Hematopoietic multipotent progenitor cell treated with erythropoietin and hydrocortisone succinate and interleukin-3 and kit ligand, for 8 days (in vitro differentiated cells): ENCODE data around the gene SSPN.

Experiments
- DNase-seq: peaks from one replicate; pipeline ENCODE4 v3.0.0-alpha.2; 2015

SSPN gene

DNA sequence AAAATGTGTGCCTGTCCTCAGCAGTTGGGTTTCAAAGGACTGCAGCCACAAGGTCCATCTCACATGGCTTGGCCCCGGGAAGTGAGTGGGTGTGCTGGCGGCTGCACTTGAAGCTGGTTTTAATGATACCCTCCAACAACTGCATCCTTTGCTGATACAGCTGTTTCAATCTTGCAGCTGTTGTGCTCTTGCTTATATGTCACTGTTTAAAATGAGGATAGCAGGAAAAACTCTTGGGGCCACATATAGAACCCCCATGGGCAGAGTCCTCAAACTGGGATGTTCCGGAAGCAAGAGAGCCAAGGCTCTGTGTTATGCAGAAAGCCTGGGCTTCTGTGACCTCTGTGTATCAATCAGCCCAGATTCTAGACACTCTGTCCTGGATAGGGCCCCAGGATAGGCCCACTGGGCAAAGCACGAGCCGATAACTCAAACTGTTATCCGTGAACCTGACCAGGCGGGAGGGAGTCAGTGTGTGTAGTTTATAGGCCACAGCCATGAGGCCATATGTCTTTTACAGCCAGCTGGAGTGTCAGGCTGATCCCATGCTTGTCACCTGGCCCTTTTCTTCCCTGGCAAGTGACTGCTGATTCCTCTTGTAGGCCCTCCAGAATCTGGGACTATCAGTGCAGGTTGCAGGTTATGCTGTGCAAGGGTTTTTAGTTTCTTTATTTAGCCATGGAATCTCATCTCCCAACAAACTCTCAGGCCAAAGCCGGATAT, 74.3 kb downstream of the SSPN start:
- no peak for DNase-seq

DNA sequence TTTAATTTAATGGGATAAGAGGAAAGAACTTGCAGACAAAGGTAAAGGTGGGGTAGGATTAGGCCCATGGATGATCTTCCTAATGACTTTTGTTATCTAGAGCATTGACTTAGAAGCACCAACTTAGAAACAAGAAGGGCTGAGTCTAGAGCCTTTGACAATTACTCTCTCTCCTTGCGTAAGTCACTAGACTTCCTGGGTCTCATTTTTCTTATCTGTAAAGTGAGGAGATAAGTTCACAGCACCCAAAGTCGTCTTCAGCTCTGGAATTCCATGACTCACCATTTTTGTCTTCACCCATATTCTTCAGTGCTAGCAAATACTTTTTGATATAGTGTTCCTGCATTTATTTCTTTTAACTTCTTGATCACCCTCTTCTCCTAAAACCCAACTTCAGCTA, 75.7 kb downstream of the SSPN start:
- DNase-seq: no peak

- DNase-seq: no peak
Measured at GRCh38 chr12:26271889-26272492, 76.6 kb downstream of the SSPN start.

DNA sequence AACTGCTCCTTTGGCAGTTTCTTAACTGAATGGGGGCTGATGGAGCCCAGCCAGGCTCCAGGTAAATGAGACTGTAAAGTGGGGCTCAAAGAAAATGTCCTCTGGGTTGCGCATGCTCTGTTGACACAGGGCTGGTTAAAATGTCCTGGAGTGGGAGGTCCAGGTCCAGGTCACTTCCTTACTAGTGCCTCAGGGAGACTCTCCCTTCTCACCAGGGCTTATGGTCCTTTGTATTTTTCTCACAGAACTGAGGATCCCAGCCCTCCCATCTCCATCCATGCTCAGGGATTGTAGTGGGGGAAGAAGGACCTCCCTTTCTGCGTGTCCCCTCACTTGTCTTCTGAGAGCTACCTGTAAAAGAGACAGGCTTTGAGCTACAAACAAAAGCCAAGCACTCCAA, 77.5 kb downstream of the SSPN start:
- DNase-seq: no peak

DNA sequence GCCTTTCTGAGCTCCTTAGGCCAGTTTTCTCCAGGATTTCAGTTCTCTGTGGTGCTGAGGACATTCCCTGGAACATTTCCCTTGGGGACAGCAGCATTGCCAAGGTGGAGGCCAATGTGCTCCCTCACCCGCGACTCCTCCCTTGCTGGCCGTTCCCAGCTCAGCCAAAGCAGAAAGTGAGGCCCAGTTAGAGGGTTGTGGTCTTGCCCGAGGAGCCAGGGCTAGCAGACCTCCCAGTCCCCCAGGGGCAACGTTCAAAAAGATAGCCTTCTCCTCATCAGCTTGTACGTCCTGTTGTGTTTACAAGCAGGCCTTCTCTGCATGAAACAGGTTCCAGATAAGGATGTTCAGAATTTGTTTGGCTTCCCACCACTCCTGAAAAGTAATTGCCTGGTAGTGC, 78.4 kb downstream of the SSPN start:
- no peak for DNase-seq

DNA sequence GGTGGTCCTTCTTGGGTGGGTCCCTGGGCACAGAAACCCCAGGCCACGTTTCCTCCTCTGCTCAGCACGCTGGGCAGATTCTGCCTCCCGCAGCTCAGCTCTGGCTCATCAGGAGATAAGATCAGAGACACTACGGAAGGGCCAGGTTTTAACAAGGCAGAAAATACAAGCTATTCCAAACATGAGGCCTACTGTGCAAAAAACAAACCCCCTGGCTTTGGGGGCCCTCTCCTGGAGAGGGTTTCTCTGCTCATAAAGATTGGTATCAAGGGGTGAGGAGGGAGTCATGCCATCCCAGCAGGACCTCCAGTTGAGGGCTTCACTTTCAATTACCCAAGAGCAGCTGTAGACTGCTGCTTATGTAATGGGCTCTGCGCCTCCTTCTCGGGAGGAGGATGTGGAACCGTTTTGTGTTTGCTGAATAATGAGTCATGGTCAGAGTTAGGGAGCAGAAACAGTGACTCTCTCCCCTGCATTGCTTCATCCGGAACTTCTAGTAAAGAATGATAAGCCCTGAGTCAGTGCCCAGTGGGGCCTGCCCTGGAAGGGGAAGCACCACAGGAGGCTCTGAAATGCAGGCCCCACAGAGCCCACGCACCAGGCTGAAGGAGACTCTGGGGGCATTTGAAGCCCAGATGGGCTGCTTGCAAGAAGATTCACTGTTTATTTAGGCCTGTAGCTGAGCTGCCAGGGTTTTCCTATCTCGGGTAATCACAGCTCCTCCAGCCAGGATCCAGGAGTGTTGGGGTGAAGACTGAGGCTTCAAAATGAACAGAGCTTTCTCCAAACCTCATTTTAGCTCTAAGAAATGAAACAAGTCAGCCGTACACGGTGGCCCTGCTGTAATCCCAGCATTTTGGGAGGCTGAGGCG, 79.3 kb downstream of the SSPN start:
- peak; percentile 89 for DNase-seq

DNA sequence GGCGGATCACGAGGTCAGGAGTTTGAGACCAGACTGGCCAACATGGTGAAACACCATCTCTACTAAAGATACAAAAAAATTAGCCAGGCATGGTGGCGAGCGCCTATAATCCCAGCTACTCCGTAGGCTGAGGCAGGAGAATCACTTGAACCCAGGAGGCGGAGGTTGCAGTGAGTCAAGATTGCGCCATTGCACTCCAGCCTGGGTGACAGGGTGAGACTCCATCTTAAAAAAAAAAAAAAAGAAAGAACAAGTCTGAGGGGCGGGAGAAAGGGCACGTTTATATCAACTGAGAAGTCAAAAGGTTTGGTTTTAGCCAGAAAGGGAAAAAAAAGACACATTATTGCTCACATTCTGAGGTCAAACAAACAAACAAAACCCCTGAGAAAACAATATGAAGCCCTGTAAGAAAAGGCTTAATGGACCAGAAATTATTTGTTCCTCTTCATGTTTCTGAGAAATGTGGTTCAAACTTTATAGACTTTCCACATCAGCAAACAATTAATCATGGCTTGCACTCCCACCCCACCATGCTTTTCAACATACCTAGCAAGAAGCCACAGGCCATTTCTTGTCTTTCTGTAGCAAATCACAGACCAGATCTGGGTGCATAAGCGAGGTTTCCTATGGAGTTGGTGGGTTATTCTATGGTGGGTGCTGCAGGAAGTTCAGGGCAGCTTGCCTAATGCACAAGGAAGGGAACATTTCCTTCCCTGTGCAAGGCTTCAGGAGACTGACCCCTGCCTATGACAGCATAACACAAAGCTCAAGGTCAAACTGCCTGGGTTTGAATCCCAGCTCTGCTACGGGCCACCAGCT, 80.1 kb downstream of the SSPN start:
- no peak for DNase-seq

DNA sequence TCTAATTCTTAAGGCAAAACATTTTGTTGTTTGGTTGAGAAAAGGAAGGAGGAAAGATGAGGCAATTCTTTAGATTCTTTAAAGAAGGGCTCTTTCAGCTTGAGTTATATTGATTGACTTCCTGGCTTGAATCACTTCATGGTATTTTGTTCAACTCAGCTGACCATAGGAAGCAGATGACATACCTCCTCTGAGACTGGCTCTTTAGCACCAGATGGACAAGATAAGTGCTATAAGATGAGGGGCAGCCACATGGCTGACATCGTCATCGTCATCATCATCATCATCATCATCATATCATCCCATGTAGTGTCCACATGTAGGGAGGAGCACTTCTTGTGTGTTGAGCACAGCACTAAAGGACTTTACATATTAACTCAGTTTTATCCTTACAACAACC, 81.3 kb downstream of the SSPN start:
- DNase-seq: no peak

GRCh38 chr12:26277506-26278246, 82.3 kb downstream of the SSPN start:
- DNase-seq: peak; percentile 10

GRCh38 chr12:26278266-26278665, 82.9 kb downstream of the SSPN start:
- no peak for DNase-seq

DNA sequence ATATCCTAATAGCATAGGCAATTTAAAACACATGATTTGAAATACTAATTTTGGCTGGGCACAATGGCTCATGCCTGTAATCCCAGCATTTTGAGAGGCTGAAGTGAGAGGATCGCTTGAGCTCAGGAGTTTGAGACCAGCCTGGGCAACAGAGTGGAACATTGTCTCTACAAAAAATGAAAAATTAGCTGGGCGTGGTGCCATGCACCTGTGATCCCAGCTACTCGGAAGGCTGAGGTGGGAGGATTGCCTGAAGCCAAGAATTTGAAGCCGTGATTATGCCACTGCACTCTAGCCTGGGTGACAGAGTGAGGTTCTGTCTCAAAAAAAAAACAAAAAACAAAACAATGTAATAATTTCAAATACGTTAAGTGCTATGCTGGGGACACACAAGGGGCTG, 83.3 kb downstream of the SSPN start:
- DNase-seq: no peak

- DNase-seq: no peak
Measured at GRCh38 chr12:26279091-26279490, 83.7 kb downstream of the SSPN start.

DNA sequence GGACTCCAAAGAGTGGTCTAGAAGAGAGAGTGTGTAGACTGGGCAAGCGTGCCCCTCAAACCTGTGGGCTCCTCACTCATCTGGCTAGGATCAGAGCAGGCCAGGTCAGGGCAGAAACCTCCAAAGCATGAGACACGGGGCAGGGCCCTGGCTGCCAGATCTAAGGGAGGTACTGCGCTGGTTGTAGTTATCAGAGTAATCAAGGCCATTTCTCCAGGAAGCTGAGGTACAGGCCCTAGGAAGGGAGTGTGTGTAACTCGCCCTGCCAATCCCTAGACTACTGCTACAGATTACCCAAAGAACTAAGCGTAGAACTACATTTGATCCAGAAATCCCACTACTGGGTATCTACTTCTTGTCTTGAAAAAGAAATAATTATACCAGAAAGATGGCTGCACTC, 84.5 kb downstream of the SSPN start:
- no peak for DNase-seq

DNA sequence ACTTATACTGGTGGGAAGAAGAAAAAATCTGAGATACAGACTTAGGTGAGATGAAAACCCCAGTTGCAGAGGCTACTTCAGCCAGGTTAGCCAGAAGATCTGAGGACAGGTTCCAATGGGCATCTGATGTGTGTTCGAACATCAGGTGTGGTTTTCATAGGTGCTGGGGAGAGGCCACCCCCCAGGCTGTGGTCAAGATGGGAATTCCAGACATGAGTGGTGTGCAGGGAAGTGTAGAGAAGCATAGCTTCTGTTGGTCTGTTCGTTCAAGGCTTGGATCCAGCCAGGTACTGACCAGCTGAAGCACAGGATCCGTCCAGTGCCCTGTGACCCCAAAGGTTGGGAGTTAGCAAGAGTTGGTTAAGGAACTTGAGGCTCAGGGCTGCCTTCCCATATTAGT, 85.5 kb downstream of the SSPN start:
- DNase-seq: no peak

DNA sequence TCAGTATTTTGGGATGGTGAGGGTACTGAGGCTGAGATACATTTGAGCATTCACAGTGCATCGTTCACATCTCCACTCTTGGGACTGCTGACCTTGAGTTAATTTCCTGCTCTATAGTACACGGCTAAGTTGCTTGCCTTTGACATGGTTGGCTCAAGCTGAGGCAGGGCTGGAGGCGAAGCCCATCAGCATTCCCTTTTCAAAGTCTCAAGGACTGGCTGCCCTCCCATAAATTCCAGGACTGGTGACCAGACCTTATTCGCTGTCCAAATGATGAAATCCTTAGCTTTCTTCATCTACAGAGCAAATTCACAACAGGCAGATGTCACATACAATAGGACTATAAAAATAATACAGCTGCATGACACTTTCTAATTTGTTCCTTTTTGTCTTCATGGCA, 85.9 kb downstream of the SSPN start:
- DNase-seq: no peak

DNA sequence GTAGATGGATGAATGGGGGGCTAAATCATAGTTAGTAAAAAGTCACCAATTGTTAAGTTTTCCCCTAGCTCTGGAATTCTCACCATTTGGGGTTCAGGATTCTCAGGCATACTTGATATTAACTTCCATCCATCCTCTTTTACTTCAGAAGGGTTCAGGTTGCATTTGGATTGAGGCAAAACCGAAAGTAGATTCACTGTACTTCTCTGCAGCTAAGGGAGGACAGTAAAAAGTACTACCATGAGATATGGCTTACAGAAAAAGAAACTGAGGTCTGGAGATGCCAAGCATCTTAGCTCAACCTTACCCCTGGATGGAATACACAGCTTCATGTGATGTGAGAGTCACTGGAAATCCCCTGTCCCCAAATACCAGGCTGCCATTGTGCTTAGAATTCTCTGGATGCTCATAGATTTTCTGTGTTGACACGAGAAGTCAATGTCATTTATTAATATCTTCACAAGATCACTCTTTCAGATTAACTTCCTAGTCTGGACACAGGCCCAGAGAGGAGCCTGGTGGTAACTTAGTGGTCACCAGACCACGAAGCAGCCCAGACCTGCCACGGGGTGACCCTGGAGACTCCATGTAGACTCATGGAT, 87.1 kb downstream of the SSPN start:
- DNase-seq: no peak

DNA sequence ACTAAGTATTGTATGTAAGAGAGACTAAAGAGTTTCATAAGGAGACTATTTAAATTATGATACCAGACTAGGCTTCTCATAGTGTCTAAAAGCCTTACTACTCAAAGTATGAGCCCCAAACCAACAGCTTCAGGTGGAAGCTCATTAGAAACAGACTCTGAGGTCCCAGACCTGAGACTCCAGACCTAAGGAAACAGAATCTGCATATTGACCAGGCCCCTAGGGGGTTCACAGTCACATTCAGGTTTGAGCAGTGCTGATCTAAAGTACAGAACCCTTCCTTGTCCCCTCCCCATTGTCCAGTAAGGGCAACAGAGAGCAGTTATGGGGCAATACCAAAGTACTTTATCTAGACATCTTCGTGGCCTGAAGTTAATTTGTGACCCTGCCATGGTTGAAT, 87.7 kb downstream of the SSPN start:
- DNase-seq: no peak

GRCh38 chr12:26283617-26284016, 88.2 kb downstream of the SSPN start:
- no peak for DNase-seq

- DNase-seq: no peak
Measured at GRCh38 chr12:26285401-26285800, 90.0 kb downstream of the SSPN start.

GRCh38 chr12:26286186-26286585, 90.8 kb downstream of the SSPN start:
- DNase-seq: no peak

DNA sequence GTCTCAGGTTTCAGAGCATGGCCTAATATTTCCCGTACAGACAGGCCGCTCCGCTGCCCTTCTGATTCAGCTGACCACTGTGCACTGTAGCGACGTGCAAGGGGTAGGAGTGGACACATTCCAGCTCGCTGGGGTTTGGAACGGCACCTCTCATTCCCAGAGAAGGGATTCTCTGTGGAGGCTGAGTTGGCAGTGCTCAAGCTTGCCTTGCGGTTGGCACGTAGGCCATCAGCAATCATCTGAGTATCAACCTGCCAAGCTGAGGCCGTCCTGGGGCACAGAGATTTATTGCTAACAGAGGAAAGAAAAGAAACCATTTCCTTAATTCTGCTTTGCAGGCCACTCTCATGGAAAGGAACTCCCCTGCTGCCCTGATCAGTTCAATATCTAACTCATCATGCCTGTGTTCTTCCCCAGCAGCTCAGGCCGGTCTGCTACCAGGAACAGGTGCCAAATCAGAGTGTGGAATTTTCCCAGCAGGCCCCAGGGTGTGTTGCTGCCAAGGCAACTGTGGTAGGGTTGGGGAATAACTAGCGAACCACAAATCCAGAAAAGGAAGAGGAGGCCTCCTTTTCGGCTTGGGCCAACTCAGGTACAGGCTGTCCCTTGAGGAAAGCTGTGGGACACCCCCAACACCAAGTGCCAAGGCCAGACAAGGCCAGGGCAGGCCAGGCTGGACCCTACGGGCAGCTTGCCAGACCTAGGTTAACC, 92.5 kb downstream of the SSPN start:
- no peak for DNase-seq
